GM12878 (cell line): Measurements from ENCODE around the gene NOD2. TPM values are rescaled to one million over a fixed set of nuclear protein-coding genes. Genes with fewer than 3 reads are reported as not detected.

ENCODE experiments used
- ATF2 ChIP-seq: IDR thresholded peaks from 2 replicates; pipeline ENCODE4 v1.6.1; 2012; ENCODE audit warnings: low read length, inconsistent platforms
- BRCA1 ChIP-seq: IDR thresholded peaks from 2 replicates; pipeline ENCODE4 v1.6.1; 2011; ENCODE audit warnings: low read depth, low read length, improper control_type of control experiment
- E4F1 ChIP-seq: fragments of 450-650 bp; IDR thresholded peaks from 2 replicates; pipeline ENCODE4 v1.6.1; 2018; ENCODE audit warnings: borderline replicate concordance, mild to moderate bottlenecking; ENCODE audit not compliant: partially characterized antibody
- EED ChIP-seq: sonication (generic); IDR thresholded peaks from 2 replicates; pipeline ENCODE4 v1.6.1; 2016; ENCODE audit warnings: antibody characterized with exemption, low read depth
- EZH2 ChIP-seq: IDR thresholded peaks from 2 replicates; pipeline ENCODE4 v1.6.1; 2012; ENCODE audit warnings: low read depth, mild to moderate bottlenecking, control low read depth, inconsistent platforms, low read length, borderline replicate concordance; ENCODE audit not compliant: control insufficient read depth
- FOXM1 ChIP-seq: IDR thresholded peaks from 2 replicates; pipeline ENCODE4 v1.6.1; 2012; ENCODE audit warnings: low read depth, mild to moderate bottlenecking, inconsistent platforms, low read length, moderate library complexity
- HSF1 ChIP-seq: fragments of 150-350 bp; IDR thresholded peaks from 2 replicates; pipeline ENCODE4 v1.6.1; 2014; ENCODE audit warnings: mild to moderate bottlenecking, low read depth, low read length
- IRF3 ChIP-seq: fragments of 450-650 bp; IDR thresholded peaks from 2 replicates; pipeline ENCODE4 v1.6.1; 2014; ENCODE audit warnings: mild to moderate bottlenecking
- KLF5 ChIP-seq: fragments of 450-650 bp; IDR thresholded peaks from 2 replicates; pipeline ENCODE4 v1.6.1; 2014; ENCODE audit warnings: mild to moderate bottlenecking; ENCODE audit not compliant: partially characterized antibody
- LARP7 ChIP-seq: fragments of 450-650 bp; IDR thresholded peaks from 2 replicates; pipeline ENCODE4 v1.6.1; 2017; ENCODE audit warnings: mild to moderate bottlenecking
- MAX ChIP-seq: IDR thresholded peaks from 2 replicates; pipeline ENCODE4 v1.6.1; 2012; ENCODE audit warnings: low read depth, low read length, improper control_type of control experiment
- MLLT1 ChIP-seq: fragments of 450-650 bp; IDR thresholded peaks from 2 replicates; pipeline ENCODE4 v1.6.1; 2016; ENCODE audit warnings: mild to moderate bottlenecking
- POLR2A ChIP-seq: IDR thresholded peaks from 2 replicates; pipeline ENCODE4 v1.6.1; 2011; ENCODE audit warnings: low read depth, mild to moderate bottlenecking, low read length
- RB1 ChIP-seq: fragments of 450-650 bp; formaldehyde crosslinking; IDR thresholded peaks from 2 replicates; pipeline ENCODE4 v1.6.1; 2017; ENCODE audit warnings: mild to moderate bottlenecking, borderline replicate concordance
- RCOR1 ChIP-seq: conservative IDR thresholded peaks from 2 replicates; pipeline ENCODE4 v1.6.1; 2012; ENCODE audit warnings: low read depth, low read length, improper control_type of control experiment
- RELA ChIP-seq: fragments of 450-650 bp; IDR thresholded peaks from 2 replicates; pipeline ENCODE4 v1.8.0; 2014; ENCODE audit warnings: borderline replicate concordance; ENCODE audit not compliant: partially characterized antibody
- RELB ChIP-seq: fragments of 450-650 bp; IDR thresholded peaks from 2 replicates; pipeline ENCODE4 v1.6.1; 2017; ENCODE audit warnings: low read depth, mild to moderate bottlenecking, moderate library complexity
- SIX5 ChIP-seq: IDR thresholded peaks from 2 replicates; pipeline ENCODE4 v1.6.1; 2011; ENCODE audit warnings: mild to moderate bottlenecking, low read depth, low read length, moderate library complexity; ENCODE audit not compliant: severe bottlenecking
- SRF ChIP-seq, 2 experiments: IDR thresholded peaks; 2 replicates each; pipeline ENCODE4 v1.6.1; 2011; ENCODE audit warnings: low read depth in 2 of 2, low read length in 2 of 2, mild to moderate bottlenecking in 1 of 2, moderate library complexity in 1 of 2
- ZNF384 ChIP-seq: IDR thresholded peaks from 2 replicates; pipeline ENCODE4 v1.6.1; 2012; ENCODE audit warnings: low read depth, mild to moderate bottlenecking, low read length, improper control_type of control experiment, borderline replicate concordance
- polyA plus RNA-seq, 11 experiments: library from polyadenylated mRNA; depleted of rRNA in 4 of 11; unstranded in 6 of 11; stranded (reverse) in 5 of 11; fragments of >200 nt; fragmentation: Nextera tagmentation in 4 of 11; fragmentation: Illumina TruSeq in 1 of 11; extraction: Ambion mirVana in 4 of 11; extraction: Trizol in 1 of 11; gene quantifications; 1 replicate in 1 of 11; 2 replicates in 10 of 11; pipeline versions ENCODE4 v1.2.1 to v1.2.3, GENCODE V29; 2011 to 2016; ENCODE audit warnings: inconsistent platforms in 2 of 11, missing spikeins in 2 of 11, low read depth in 1 of 11
- total RNA-seq, 4 experiments: library from RNA; depleted of rRNA in 3 of 4; stranded (reverse); fragments of >200 nt in 3 of 4; fragmentation: Illumina TruSeq in 1 of 4; extraction: Trizol in 1 of 4; gene quantifications; 2 replicates each; pipeline versions ENCODE4 v1.2.1 to v1.2.3, GENCODE V29; 2013 to 2021

NOD2 gene
- total and polyA plus RNA-seq, 10 of the 15 experiments (the other 5 are each of a cell fraction or from before 2014, with no cell fraction given), result 1.0 to 18.6 (median 6.7) TPM

GRCh38 chr16:50683689-50684374 is 9.6 kb upstream of the NOD2 start (continued):
- TF ChIP-seq FOXM1 (peak; percentile 88), RELA (peak; percentile 99), SRF (IDR thresholded peaks at IDR 0.05; ENCODE audit: low read depth in 2 of 2, low read length in 2 of 2) (peak in 1 of 2 experiments; percentile 63; a peak in 2 of 4 replicates), IRF3 (no peak), KLF5 (peak; percentile 23), EED (peak; percentile 97), MLLT1 (peak; percentile 93), EZH2 (no peak), MAX (peak; percentile 78), ZNF384 (no peak), ATF2 (peak; percentile 48; the same call in 1 of the 2 replicates), RCOR1 (0 out of 2 replicates have a peak, but pooled peaks have one; percentile 80), E4F1 (peak; percentile 27), RB1 (peak; percentile 82), RELB (peak; percentile 99), POLR2A (peak; percentile 48), HSF1 (no peak), LARP7 (0 out of 2 replicates have a peak, but pooled peaks have one; percentile 23), SIX5 (no peak), BRCA1 (no peak)
